Calu3 (cell line): ENCODE results near the gene CDC14A. TPM values are rescaled to one million over a fixed set of nuclear protein-coding genes. Genes with fewer than 3 reads are reported as not detected.

Experiments used
- BruUV-seq: library from RNA; stranded (reverse); fragments of 400-500 nt; replicated peaks from 2 replicates; lab custom pipeline; 2021; lab: Mats Ljungman, UMichigan
- CTCF ChIA-PET: fragments of 300-600 bp; sonication (Branson Sonifier 250); formaldehyde crosslinking; loops from one replicate; lab custom pipeline; 2022; ENCODE audit warnings: antibody characterized with exemption; lab: Charles Lee
- DNase-seq: peaks from one replicate; pipeline ENCODE4 v3.0.0; 2022
- H3K27ac Mint-ChIP-seq: one replicate; pipeline ENCODE4 v1.8.0; 2022; ENCODE audit warnings: mixed read lengths; ENCODE audit not compliant: unreplicated experiment
- H3K27me3 Mint-ChIP-seq: one replicate; pipeline ENCODE4 v1.8.0; 2022; ENCODE audit warnings: mixed read lengths; ENCODE audit not compliant: unreplicated experiment
- H3K36me3 Mint-ChIP-seq: one replicate; pipeline ENCODE4 v1.8.0; 2022; ENCODE audit warnings: mild to moderate bottlenecking, moderate library complexity, mixed read lengths; ENCODE audit not compliant: insufficient read depth, unreplicated experiment
- H3K4me1 Mint-ChIP-seq: one replicate; pipeline ENCODE4 v1.8.0; 2022; ENCODE audit warnings: mild to moderate bottlenecking, low read depth, mixed read lengths; ENCODE audit not compliant: unreplicated experiment
- H3K4me3 Mint-ChIP-seq: one replicate; pipeline ENCODE4 v1.8.0; 2022; ENCODE audit warnings: mild to moderate bottlenecking, low read depth, moderate library complexity, mixed read lengths; ENCODE audit not compliant: unreplicated experiment
- H3K9me3 Mint-ChIP-seq: one replicate; pipeline ENCODE4 v1.8.0; 2022; ENCODE audit warnings: low read depth, mixed read lengths; ENCODE audit not compliant: unreplicated experiment
- CTCF ChIP-seq: fragments of 200-600 bp; IDR thresholded peaks from one replicate; pipeline ENCODE4 v1.8.0; 2022; ENCODE audit warnings: antibody characterized with exemption; ENCODE audit not compliant: unreplicated experiment
- intact Hi-C: fragments of 100-400 bp; cut with micrococcal nuclease; formaldehyde crosslinking; loops from one replicate; pipeline ENCODE4 v1.10.0; 2022; ENCODE audit not compliant: unreplicated experiment
- total RNA-seq: library from RNA; stranded (reverse); gene quantifications from 2 replicates; pipeline ENCODE4 v1.2.3, GENCODE V29; 2022

Gene CDC14A
- total RNA-seq, 1 experiment from 2014 or later: 8.5 TPM

- DNase-seq: no peak
- Mint-ChIP-seq H3K4me1 (no peaks in the 10 kb centered on the region), H3K4me3 (no peak overlapping the region), H3K9me3 (no peaks in the 10 kb centered on the region), H3K27me3 (no peaks in the 10 kb centered on the region), H3K36me3 (no peaks in the 10 kb centered on the region), H3K27ac (no peak overlapping the region)
- CTCF ChIA-PET: no interaction called here
- intact Hi-C loops: no loop called here
- no TSS peak for BruUV-seq
- TF ChIP-seq CTCF: no peak
These were observed 159.5 kb downstream of the CDC14A start for GRCh38 chr1:100511773-100512172.

GRCh38 chr1:100512803-100513352 lies 160.6 kb downstream of the CDC14A start:
- TF ChIP-seq CTCF: no peak
- Mint-ChIP-seq H3K4me1 (no peaks in the 10 kb centered on the region), H3K36me3 (no peaks in the 10 kb centered on the region), H3K9me3 (no peaks in the 10 kb centered on the region), H3K4me3 (no peak overlapping the region), H3K27ac (no peak overlapping the region), H3K27me3 (no peaks in the 10 kb centered on the region)
- intact Hi-C loops: no loop called here
- no TSS peak for BruUV-seq
- CTCF ChIA-PET: no interaction called here
- DNase-seq: no peak

- TF ChIP-seq CTCF: no peak
- Mint-ChIP-seq H3K4me1 (no peaks in the 10 kb centered on the region), H3K36me3 (no peaks in the 10 kb centered on the region), H3K27ac (no peak overlapping the region), H3K4me3 (no peak overlapping the region), H3K9me3 (no peaks in the 10 kb centered on the region), H3K27me3 (no peaks in the 10 kb centered on the region)
- intact Hi-C loops: no loop called here
- BruUV-seq: no TSS peak
- no peak for DNase-seq
- CTCF ChIA-PET: no interaction called here
These were observed 164.6 kb downstream of the CDC14A start for GRCh38 chr1:100516857-100517256.

- Mint-ChIP-seq H3K4me1 (no peaks in the 10 kb centered on the region), H3K36me3 (no peaks in the 10 kb centered on the region), H3K27ac (no peak overlapping the region), H3K9me3 (no peaks in the 10 kb centered on the region), H3K4me3 (no peak overlapping the region), H3K27me3 (no peaks in the 10 kb centered on the region)
- DNase-seq: no peak
- intact Hi-C loops: no loop called here
- BruUV-seq: no TSS peak
- CTCF ChIA-PET: no interaction called here
- TF ChIP-seq CTCF: no peak
These were observed 165.2 kb downstream of the CDC14A start for GRCh38 chr1:100517515-100517914.
